Stimulated activated CD8-positive, alpha-beta memory T cell treated with anti-CD3 and anti-CD28 coated beads, Interleukin-15, amount 100 ng/mL, for 4 hours (primary cell): ENCODE data around the gene SMYD3.
A peak's percentile ranks its signal among the peaks of the same experiment; 100 is the strongest.

Experiments
- DNase-seq, 2 donors: peaks; one replicate each; pipeline ENCODE4 v3.0.0-alpha.2; 2020; ENCODE audit warnings: low read depth in 2 of 2

SMYD3 gene

GRCh38 chr1:246147524-246148461 is 359.3 kb downstream of the SMYD3 start:
- no peak for DNase-seq

GRCh38 chr1:246146804-246147523 is 360.1 kb downstream of the SMYD3 start:
- no peak for DNase-seq

DNA sequence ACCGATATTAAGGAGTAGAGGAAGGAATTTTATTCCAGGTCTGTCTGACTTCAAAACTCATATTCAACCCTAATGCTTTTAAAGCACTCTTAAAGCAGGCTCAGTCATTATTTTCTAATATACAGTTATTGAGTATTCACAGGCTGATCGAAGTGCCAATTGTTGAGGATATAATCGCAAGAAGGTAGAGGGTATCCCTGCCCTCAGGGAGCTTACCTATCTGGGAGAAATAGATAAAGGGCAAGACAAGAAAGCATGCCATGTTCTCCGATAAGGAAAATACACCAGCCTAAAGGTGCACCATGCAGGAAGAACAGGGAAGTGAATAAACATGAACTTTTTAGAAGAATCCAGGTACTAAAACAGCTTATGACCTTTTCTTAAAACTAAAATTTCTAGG is 361.2 kb downstream of the SMYD3 start:
- DNase-seq = no peak

DNA sequence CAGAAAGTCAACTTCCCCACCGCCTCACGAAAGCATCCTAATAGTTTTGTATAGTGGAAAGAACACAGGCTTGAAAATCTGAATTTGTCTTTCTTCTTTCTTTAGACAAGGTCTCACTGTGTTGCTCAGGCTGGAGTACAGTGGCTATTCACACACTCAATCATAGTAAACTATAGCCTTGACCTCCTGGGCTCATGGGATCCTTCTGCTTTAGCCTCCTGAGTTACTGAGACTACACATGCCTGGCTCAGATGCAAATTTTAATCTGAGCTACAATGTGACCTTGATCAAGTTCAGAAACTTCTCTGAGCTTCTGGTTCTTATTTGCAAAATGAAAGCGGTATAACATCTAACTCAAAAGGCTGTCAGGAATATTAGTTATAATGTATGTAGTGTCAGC is 362.1 kb downstream of the SMYD3 start:
- no peak for DNase-seq

DNA sequence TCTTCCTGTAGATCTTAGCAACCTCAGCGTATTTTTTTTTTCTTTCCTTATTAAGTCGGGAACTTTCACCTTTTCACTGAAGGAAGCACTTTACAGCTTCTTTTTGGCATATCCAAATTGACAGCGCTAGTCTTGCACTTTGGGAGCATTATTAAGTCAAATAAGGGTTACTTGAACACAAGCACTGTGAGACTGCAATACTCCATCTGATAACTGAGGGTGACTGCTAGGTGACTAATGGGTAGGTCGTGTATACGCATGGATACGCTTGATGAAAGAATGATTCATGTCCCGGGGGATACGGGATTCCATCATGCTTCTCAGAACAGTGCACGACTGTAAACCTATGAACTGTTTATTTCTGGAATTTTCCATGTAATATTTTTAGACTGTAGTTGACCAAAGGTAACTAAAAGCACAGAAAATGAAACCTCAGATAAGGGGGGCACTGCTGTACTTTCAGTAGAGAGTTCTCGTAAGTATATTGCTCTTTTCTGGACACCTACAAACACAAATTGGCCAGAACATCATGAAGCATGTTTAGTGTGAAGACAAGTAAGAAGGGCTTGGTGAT is 364.7 kb downstream of the SMYD3 start:
- no peak for DNase-seq

- no peak for DNase-seq
Observed at GRCh38 chr1:246141306-246141705, 365.8 kb downstream of the SMYD3 start.

GRCh38 chr1:246139745-246140182 is 367.3 kb downstream of the SMYD3 start:
- DNase-seq = no peak

GRCh38 chr1:246138781-246139180 is 368.3 kb downstream of the SMYD3 start:
- no peak for DNase-seq

DNA sequence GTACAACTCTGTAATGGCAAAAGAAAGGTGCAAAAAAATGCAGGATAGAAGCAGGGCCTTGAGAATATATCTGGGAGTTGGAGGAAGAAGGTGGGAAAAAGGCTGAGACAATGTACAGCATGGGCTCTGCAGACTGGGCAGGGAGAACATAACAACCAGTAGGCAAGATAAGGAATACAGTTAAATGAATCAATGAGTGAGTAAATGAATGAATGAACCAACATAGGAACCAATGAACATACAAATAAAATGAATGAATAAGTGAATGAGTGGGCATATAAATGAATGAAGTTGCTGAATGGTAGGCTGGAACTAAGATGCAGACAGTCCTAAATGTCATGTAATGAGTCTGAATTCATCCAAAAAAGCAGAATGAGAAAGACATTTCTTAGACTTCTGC is 370.6 kb downstream of the SMYD3 start:
- no peak for DNase-seq

GRCh38 chr1:246134789-246135188 is 372.3 kb downstream of the SMYD3 start:
- DNase-seq = no peak

DNA sequence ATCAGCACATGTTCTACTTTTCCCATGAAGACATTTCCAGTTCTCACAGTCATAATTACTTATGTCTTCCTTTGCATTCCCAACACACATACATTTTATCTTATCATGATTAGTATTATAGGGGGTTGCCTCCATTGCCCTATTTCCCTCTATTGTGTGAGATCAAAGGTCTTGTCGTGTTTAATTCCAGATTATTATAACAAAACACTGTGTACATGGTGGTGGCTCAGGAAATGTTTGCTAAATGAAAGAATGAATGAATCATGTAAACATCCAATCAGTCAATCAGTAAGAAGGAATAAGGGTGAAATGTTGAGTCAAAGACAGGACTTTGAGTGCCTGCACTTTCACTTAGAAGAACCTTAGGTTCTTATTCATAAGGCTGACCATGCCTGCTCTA is 376.0 kb downstream of the SMYD3 start:
- DNase-seq = no peak

- DNase-seq = no peak
Observed at GRCh38 chr1:246128494-246129069, 378.5 kb downstream of the SMYD3 start.

DNA sequence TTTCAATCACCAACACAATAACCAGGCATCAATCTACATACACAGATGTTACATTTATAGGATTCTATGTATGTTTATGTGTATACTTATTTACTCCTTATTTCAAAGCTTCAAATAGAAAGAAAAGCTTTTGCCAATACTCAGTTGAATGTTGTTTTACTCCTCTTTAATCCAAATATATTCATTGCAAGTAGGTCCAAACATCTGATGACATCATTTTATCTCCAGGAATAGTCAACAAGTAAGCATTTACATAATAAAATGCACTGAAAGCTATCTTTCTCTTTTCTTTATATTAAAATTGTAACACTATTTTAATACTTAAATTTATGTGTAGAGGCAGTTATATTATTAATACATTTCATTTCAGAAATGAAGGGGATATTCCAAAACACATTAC is 380.5 kb downstream of the SMYD3 start:
- DNase-seq = no peak

DNA sequence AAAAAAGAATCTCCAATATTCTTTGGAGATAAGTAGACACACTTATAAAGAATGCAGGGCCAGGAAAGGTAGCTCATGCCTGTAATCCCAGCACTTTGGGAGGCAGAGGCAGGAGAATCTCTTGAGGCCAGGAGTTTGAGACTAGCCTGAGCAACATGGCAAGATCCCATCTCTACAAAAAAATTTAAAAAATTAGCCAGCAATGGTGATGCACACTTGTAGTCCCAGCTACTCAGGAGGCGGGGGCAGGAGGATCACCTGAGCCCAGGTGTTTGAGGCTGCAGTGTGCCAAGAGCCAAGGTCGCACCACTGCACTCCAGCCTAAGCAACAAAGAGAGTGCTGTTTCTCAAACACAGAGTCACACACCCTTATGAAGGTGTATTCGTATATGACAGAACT is 385.0 kb downstream of the SMYD3 start:
- no peak for DNase-seq

DNA sequence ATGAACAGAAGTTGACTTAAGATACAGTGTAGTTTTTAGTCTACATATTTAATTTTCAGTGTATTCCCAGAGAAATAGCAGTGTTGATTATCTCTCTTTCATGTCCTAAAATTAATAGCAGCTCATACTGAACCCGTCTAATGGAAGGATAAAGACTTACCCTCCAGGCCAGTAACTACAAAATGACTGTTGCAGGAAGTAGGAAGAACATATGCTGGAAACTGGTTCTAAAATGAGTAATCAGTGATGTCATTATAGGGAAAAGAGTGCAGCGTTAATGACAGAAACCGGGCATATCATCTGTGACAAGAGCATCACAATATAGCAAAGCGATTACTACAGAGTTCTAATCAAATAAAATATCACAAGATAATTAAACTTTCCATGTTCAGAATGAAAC is 385.5 kb downstream of the SMYD3 start:
- DNase-seq = no peak

DNA sequence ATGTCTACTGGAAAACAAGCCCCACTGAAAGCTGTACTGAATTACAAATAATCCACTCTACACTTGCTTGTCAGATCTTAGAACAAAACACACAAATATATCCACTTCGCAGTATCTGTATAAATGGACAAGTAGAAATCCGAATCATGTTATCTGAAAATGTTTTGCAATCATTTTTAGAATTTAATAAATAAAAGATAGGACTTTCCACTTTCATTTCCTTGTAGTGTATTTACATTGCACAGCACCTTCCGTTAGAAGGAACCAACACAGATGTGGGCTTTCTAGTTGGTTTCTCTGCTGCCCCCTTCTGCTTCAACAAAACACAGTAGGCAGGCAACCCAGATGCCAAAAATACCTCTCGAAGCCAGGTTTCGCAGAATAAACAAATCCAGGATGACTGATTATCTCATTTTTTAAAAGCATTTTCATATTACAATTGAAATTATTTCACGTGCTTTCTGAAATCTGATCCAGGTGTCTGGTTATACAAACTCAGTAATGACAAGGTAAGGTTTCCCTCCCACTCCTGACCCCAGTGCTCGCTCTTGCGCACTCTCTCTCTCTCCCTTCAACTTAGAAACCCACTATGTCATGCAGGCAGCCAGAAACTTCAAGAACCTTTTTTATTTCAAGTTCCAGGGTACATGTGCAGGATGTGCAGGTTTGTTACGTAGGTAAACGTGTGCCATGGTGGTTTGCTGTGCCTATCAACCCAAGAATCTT is 389.9 kb downstream of the SMYD3 start:
- DNase-seq = peak in 1 of 2 donors; percentile 7

- no peak for DNase-seq
Observed at GRCh38 chr1:246114369-246114768, 392.7 kb downstream of the SMYD3 start.

DNA sequence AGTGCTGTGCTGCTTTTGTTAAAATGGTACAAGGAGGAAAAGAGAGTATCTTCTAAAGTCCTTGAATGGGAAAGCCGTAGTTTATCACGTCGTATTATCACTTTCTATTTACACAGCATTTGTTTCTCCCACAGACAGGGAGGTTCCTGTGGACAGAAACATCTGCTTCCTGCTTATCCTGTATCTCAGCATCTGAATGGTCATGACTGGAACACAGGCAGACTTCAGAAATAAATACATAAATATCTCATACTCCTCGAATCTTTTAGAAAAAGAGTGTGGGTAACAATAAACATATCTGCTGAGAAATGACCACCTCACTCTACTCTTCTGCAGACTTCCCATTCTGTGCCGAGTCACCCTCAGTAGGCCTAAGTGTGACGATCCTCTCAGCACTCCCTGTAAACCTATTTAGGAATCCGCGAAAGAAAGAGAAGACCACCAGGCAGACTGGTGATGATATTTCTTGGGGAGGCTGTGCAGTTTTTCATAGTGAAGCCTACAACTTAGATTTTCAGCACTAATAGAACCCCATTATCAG is 393.5 kb downstream of the SMYD3 start:
- DNase-seq = no peak

GRCh38 chr1:246111570-246111969 is 395.5 kb downstream of the SMYD3 start:
- no peak for DNase-seq

GRCh38 chr1:246110343-246111219 is 396.5 kb downstream of the SMYD3 start:
- DNase-seq = no peak
